GM12865 (cell line): ENCODE measurements around the gene AOX1.

Source experiments
- DNase-seq: peaks from one replicate; pipeline ENCODE4 v3.0.0; 2010; ENCODE audit warnings: low read depth
- H3K4me3 ChIP-seq: 2 replicates; pipeline ENCODE4 v1.5.1; 2011; ENCODE audit warnings: mild to moderate bottlenecking, low read depth, low read length, control low read depth
- CTCF ChIP-seq: IDR thresholded peaks from 2 replicates; pipeline ENCODE4 v1.5.1; 2011; ENCODE audit warnings: low read length, control low read depth, low read depth, inconsistent platforms; ENCODE audit not compliant: insufficient read depth; ENCODE audit errors: missing control alignments

The AOX1 gene

GRCh38 chr2:200613692-200614091 lies 27.9 kb downstream of the AOX1 start:
- no peak for TF ChIP-seq CTCF
- H3K4me3 ChIP-seq, result no peak overlapping the region
- DNase-seq, result no peak

- no peak for TF ChIP-seq CTCF
- H3K4me3 ChIP-seq, result no peak overlapping the region
- peak; percentile 5 for DNase-seq
Observed at GRCh38 chr2:200614249-200614648, 28.4 kb downstream of the AOX1 start.

GRCh38 chr2:200615247-200615646 lies 29.4 kb downstream of the AOX1 start:
- H3K4me3 ChIP-seq, result no peak overlapping the region
- peak; percentile 28 for DNase-seq
- TF ChIP-seq CTCF, result no peak

GRCh38 chr2:200616193-200616592 lies 30.4 kb downstream of the AOX1 start:
- H3K4me3 ChIP-seq, result no peak overlapping the region
- DNase-seq, result no peak
- no peak for TF ChIP-seq CTCF

GRCh38 chr2:200616656-200617055 lies 30.8 kb downstream of the AOX1 start:
- no peak for TF ChIP-seq CTCF
- H3K4me3 ChIP-seq, result no peak overlapping the region
- DNase-seq, result no peak

GRCh38 chr2:200617156-200618053 lies 31.6 kb downstream of the AOX1 start:
- peak; percentile 11 for DNase-seq
- no peak for TF ChIP-seq CTCF
- H3K4me3 ChIP-seq, result no peak overlapping the region

- no peak overlapping the region for H3K4me3 ChIP-seq
- no peak for TF ChIP-seq CTCF
- no peak for DNase-seq
Observed at GRCh38 chr2:200618054-200618419, 32.2 kb downstream of the AOX1 start.
